Measurements from ENCODE around the gene MIF4GD. TPM values are rescaled to one million over a fixed set of nuclear protein-coding genes. Genes with fewer than 3 reads are reported as not detected.

MIF4GD gene
- total RNA-seq, 4 donors from 2014 or later: 42.4 to 52.0 (median 44.8) TPM

DNA sequence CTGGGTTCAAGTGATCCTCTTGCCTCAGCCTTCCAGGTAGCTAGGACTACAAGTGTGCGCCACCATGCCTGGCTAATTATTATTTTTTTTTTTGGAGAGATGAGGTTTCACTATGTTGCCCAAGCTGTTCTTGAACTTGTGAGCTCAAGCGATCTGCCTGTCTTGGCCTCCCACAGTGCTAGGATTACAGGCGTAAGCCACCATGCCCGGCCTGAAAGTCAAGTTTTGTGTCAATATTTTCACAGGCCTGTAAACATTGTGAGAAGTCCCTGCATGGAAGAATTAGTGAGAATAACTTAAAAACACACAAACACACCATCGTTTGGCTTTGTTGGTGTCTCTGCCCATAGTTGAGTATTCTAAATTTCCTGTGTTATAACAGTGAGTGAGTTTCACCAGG lies 43.3 kb downstream of the MIF4GD start:
- intact Hi-C loops (cut with DNase I): no loop called here
- Histone ChIP-seq H3K27ac (replicated peaks in 1 of 4) (peak overlapping the region in 2 of 4 donors; percentile 12 to 60), H3K4me1 (peaks cover 0 to 15% (median 13%) of the 10 kb centered on the region in 4 donors), H3K36me3 (peaks cover 48 to 97% (median 88%) of the 10 kb centered on the region in 4 donors), H3K4me3 (no peak overlapping the region), H3K27me3 (no peaks in the 10 kb centered on the region), H3K9me3 (no peaks in the 10 kb centered on the region)
- WGBS: 90% methylated on average over 5 of the region's 5 CpGs
- DNase-seq (ENCODE audit: extremely low spot score): no peak
- TF ChIP-seq, protein P1, sequence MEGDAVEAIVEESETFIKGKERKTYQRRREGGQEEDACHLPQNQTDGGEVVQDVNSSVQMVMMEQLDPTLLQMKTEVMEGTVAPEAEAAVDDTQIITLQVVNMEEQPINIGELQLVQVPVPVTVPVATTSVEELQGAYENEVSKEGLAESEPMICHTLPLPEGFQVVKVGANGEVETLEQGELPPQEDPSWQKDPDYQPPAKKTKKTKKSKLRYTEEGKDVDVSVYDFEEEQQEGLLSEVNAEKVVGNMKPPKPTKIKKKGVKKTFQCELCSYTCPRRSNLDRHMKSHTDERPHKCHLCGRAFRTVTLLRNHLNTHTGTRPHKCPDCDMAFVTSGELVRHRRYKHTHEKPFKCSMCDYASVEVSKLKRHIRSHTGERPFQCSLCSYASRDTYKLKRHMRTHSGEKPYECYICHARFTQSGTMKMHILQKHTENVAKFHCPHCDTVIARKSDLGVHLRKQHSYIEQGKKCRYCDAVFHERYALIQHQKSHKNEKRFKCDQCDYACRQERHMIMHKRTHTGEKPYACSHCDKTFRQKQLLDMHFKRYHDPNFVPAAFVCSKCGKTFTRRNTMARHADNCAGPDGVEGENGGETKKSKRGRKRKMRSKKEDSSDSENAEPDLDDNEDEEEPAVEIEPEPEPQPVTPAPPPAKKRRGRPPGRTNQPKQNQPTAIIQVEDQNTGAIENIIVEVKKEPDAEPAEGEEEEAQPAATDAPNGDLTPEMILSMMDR (IDR thresholded peaks at IDR 0.05): no peak
- no peak for TF ChIP-seq POLR2A (IDR thresholded peaks at IDR 0.05; ENCODE audit: low read depth)
- no peak for TF ChIP-seq EP300 (IDR thresholded peaks at IDR 0.05)

DNA sequence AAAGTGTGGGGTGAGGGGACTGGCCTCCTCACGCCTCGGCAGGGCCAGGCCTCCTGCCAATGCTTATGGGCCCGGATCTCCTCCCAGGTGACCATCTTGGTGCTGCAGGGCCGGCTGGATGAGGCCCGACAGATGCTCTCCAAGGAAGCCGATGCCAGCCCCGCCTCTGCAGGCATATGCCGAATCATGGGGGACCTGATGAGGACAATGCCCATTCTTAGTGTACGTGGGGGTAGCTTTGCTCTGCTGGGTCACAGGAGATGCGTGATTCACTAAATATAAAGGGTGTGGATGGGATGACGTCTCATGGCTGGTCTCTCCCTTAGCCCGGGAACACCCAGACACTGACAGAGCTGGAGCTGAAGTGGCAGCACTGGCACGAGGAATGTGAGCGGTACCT lies 46.0 kb downstream of the MIF4GD start:
- Histone ChIP-seq H3K27ac (replicated peaks in 1 of 4) (no peak overlapping the region), H3K36me3 (peaks cover 37 to 96% (median 86%) of the 10 kb centered on the region in 4 donors), H3K4me3 (no peak overlapping the region), H3K27me3 (no peaks in the 10 kb centered on the region), H3K9me3 (no peaks in the 10 kb centered on the region), H3K4me1 (peaks cover 0 to 15% (median 13%) of the 10 kb centered on the region in 4 donors)
- 75% methylated on average over 10 of the region's 14 CpGs for WGBS
- intact Hi-C loops (cut with DNase I): no loop called here
- DNase-seq (ENCODE audit: extremely low spot score): no peak
- TF ChIP-seq POLR2AphosphoS5 (IDR thresholded peaks at IDR 0.05) (no peak), EP300 (IDR thresholded peaks at IDR 0.05) (no peak), POLR2A (IDR thresholded peaks at IDR 0.05; ENCODE audit: low read depth) (no peak)
- TF ChIP-seq, protein P1 (IDR thresholded peaks at IDR 0.05): no peak

DNA sequence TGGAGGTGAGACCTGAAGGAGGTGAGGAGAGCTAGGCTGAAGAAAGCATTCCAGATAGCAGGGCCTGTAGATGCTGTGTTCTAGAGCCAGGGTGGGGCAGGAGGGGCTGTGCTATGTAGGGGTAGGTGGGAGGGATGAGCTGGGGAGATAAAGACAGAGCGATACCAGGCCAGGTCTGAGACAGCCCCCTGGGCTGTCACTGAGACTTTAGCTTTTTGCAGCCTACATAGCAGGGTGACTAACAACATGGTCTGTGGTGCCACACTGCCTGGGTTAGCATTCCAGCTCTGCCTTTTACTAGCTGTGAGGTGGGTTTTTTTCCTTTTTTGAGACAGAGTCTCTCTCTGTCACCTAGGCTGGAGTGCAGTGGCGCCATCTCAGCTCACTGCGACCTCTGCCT lies 51.2 kb downstream of the MIF4GD start:
- Histone ChIP-seq H3K27me3 (no peaks in the 10 kb centered on the region), H3K36me3 (peaks cover 57 to 99% (median 91%) of the 10 kb centered on the region in 4 donors), H3K27ac (replicated peaks in 1 of 4) (no peak overlapping the region), H3K9me3 (no peaks in the 10 kb centered on the region), H3K4me3 (no peak overlapping the region), H3K4me1 (no peaks in the 10 kb centered on the region)
- no peak for TF ChIP-seq POLR2AphosphoS5 (IDR thresholded peaks at IDR 0.05)
- TF ChIP-seq, protein P1 (IDR thresholded peaks at IDR 0.05): no peak
- TF ChIP-seq POLR2A (IDR thresholded peaks at IDR 0.05; ENCODE audit: low read depth): no peak
- TF ChIP-seq EP300 (IDR thresholded peaks at IDR 0.05): no peak
- intact Hi-C loops (cut with DNase I): no loop called here
- WGBS: 95% methylated on average over 3 of the region's 3 CpGs
- DNase-seq (ENCODE audit: extremely low spot score): no peak

DNA sequence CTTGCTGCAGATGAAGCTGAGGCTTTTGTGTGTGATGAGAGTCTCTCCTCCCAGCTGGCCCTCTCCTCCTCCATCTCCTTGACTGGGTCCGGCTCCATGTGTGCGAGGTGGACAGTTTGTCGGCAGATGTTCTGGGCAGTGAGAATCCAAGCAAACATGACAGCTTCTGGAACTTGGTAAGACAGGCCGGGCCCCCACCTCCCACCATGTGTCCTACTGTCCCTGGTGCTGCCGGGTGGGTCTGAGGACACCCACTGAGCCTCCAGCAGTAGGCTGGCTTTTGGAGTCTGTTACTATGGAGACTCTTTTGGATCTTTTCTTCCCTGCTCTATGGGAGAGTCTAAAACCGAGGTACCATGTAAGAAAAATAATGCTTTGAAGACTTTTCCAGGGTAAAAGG lies 52.9 kb downstream of the MIF4GD start:
- intact Hi-C loops (cut with DNase I): no loop called here
- 84% methylated on average over 6 of the region's 6 CpGs for WGBS
- no peaks in the 10 kb centered on the region for H3K4me1 ChIP-seq
- H3K4me3 ChIP-seq: no peak overlapping the region
- H3K27me3 ChIP-seq: no peaks in the 10 kb centered on the region
- H3K36me3 ChIP-seq: peaks cover 66 to 99% (median 93%) of the 10 kb centered on the region in 4 donors
- H3K9me3 ChIP-seq: no peaks in the 10 kb centered on the region
- DNase-seq (ENCODE audit: extremely low spot score): no peak
- TF ChIP-seq POLR2AphosphoS5 (IDR thresholded peaks at IDR 0.05) (no peak), POLR2A (IDR thresholded peaks at IDR 0.05; ENCODE audit: low read depth) (no peak), EP300 (IDR thresholded peaks at IDR 0.05) (no peak)
- TF ChIP-seq, protein P1 (IDR thresholded peaks at IDR 0.05): no peak
- no peak overlapping the region for H3K27ac ChIP-seq (replicated peaks in 1 of 4)

Other genes with a start within 250 kb of the MIF4GD start
- 100 to 1,000 TPM; 202 to 388 (median 256) TPM for gene ATP5PD, start 224.3 kb downstream of the MIF4GD start, total RNA-seq
- 10 to 100 TPM; 20.3 to 37.7 (median 29.9) TPM for gene KCTD2, start 224.0 kb downstream of the MIF4GD start, total RNA-seq
- gene SLC16A5, start 183.3 kb downstream of the MIF4GD start, total RNA-seq: 1 to 10 TPM; 3.8 to 9.7 (median 7.6) TPM
- gene ARMC7, start 161.3 kb downstream of the MIF4GD start, total RNA-seq: 10 to 100 TPM in 1 of 4 donors, 1 to 10 TPM in 3; 3.5 to 10.3 (median 6.7) TPM
- 10 to 100 TPM; 70.6 to 98.7 (median 75.1) TPM for gene NT5C, start 139.5 kb downstream of the MIF4GD start, total RNA-seq
- 10 to 100 TPM in 3 of 4 donors, 1 to 10 TPM in 1; 5.4 to 24.2 (median 18.4) TPM for gene JPT1, start 116.7 kb downstream of the MIF4GD start, total RNA-seq
- gene SUMO2, start 88.3 kb downstream of the MIF4GD start, total RNA-seq: 100 to 1,000 TPM in 1 of 4 donors, 10 to 100 TPM in 3; 64.4 to 101 (median 80.0) TPM
- gene NUP85, start 65.6 kb downstream of the MIF4GD start, total RNA-seq: 10 to 100 TPM; 20.4 to 32.4 (median 23.3) TPM
- gene GGA3, start 9.6 kb downstream of the MIF4GD start, total RNA-seq: 10 to 100 TPM; 14.6 to 31.4 (median 21.2) TPM
- 10 to 100 TPM; 37.8 to 40.6 (median 39.1) TPM for gene MRPS7, start 9.4 kb downstream of the MIF4GD start, total RNA-seq
- 10 to 100 TPM in 3 of 4 donors, 1 to 10 TPM in 1; 9.6 to 17.5 (median 15.2) TPM for gene SLC25A19, start 18.2 kb upstream of the MIF4GD start, total RNA-seq
- gene GRB2, start 134.4 kb upstream of the MIF4GD start, total RNA-seq: 100 to 1,000 TPM in 3 of 4 donors, 10 to 100 TPM in 1; 84.3 to 140 (median 113) TPM
- gene TMEM94, start 185.4 kb upstream of the MIF4GD start, total RNA-seq: 10 to 100 TPM; 35.3 to 71.4 (median 46.3) TPM
- gene CASKIN2, start 244.3 kb upstream of the MIF4GD start, total RNA-seq: 10 to 100 TPM; 16.2 to 43.5 (median 35.5) TPM
- 10 to 100 TPM; 14.5 to 32.1 (median 24.1) TPM for gene TSEN54, start 245.3 kb upstream of the MIF4GD start, total RNA-seq